Stimulated activated effector memory CD8-positive, alpha-beta T cell treated with anti-CD3 and anti-CD28 coated beads, Interleukin-12 subunit alpha, Interleukin-12 subunit beta, amount 100 ng/mL, for 72 hours (primary cell): Measurements from ENCODE around the gene SYNRG.
A peak's percentile ranks its signal among the peaks of the same experiment; 100 is the strongest.
"Not testable (repeated sequence)": the region's sequence is repeated elsewhere in the genome, so short reads cannot be mapped to it uniquely, and the experiment has no call there.

Source experiments
- ATAC-seq: fragments of 150-1000 bp; cut with Tn5 transposase; 2 replicates; pipeline ENCODE4 v1.10.0; 2021
- DNase-seq, 2 donors: peaks; one replicate each; pipeline ENCODE4 v3.0.0; 2021 to 2022; ENCODE audit warnings: low spot score in 2 of 2
- H3K27ac Mint-ChIP-seq: one replicate; pipeline ENCODE4 v1.8.0; 2022; ENCODE audit warnings: mild to moderate bottlenecking, mixed read lengths
- H3K36me3 Mint-ChIP-seq: one replicate; pipeline ENCODE4 v1.8.0; 2022; ENCODE audit warnings: mild to moderate bottlenecking, mixed read lengths
- H3K4me1 Mint-ChIP-seq: one replicate; pipeline ENCODE4 v1.8.0; 2022; ENCODE audit warnings: mixed read lengths
- H3K4me3 Mint-ChIP-seq: one replicate; pipeline ENCODE4 v1.8.0; 2022; ENCODE audit warnings: mild to moderate bottlenecking, mixed read lengths
- H3K9me3 Mint-ChIP-seq: one replicate; pipeline ENCODE4 v1.8.0; 2022; ENCODE audit warnings: mixed read lengths

The SYNRG gene

GRCh38 chr17:37538981-37539659, 70.1 kb downstream of the SYNRG start:
- H3K27ac Mint-ChIP-seq: no peak overlapping the region
- peaks cover 100% of the 10 kb centered on the region for H3K36me3 Mint-ChIP-seq
- no peak overlapping the region for H3K4me3 Mint-ChIP-seq
- peaks cover 13% of the 10 kb centered on the region for H3K4me1 Mint-ChIP-seq
- ATAC-seq (no peak), DNase-seq (peak in 1 of 2 donors; percentile 18)
- no peaks in the 10 kb centered on the region for H3K9me3 Mint-ChIP-seq

DNA sequence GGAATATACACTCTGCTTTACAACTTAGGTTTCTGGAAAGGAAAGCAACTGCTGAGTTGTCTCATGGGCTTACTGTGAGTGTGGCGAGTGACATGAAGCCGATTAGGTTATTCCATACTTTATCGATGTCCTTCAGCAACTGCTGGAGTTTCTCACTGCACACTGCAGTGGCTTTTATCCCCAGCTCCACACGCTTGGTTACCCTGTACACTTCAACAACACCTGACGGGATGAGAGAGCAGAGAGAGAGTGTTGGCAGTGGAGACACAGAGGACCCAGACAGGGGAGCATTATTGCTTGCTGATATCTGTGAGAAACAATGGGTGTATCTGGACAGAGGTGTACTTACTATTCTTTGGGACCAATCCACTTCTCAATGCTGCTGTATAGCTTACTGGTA, 73.3 kb downstream of the SYNRG start:
- Mint-ChIP-seq H3K9me3 (no peaks in the 10 kb centered on the region), H3K4me3 (no peak overlapping the region), H3K4me1 (peaks cover 4% of the 10 kb centered on the region), H3K36me3 (peaks cover 100% of the 10 kb centered on the region), H3K27ac (peak overlapping the region; percentile 91)
- no peak for ATAC-seq
- DNase-seq: peak in 1 of 2 donors; percentile 15

DNA sequence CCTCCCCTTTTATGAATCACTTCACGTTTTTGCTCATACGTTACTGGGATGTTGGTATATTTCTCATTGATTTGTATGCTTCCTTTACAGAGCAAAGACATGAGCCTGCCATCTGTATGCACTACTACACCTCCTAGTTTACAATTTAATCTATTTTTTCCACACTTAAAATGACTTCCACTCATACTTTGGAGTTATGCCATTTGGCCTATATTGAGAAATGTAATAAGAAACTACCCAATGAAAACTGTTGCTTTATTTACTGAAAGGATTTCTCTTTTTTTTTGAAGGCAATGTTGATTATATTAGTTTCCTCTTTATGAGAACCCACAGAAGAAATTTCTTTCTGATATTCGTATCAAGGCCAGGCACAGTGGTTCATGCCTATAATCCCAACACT, 76.5 kb downstream of the SYNRG start:
- DNase-seq: no peak
- H3K36me3 Mint-ChIP-seq: peaks cover 99% of the 10 kb centered on the region

GRCh38 chr17:37530420-37530819, 78.8 kb downstream of the SYNRG start:
- DNase-seq (no peak), ATAC-seq (no peak)
- no peaks in the 10 kb centered on the region for H3K9me3 Mint-ChIP-seq
- peaks cover 95% of the 10 kb centered on the region for H3K36me3 Mint-ChIP-seq
- no peaks in the 10 kb centered on the region for H3K4me1 Mint-ChIP-seq
- no peak overlapping the region for H3K4me3 Mint-ChIP-seq
- H3K27ac Mint-ChIP-seq: peak overlapping the region; percentile 18

More for the DNA sequence above, 76.5 kb downstream of the SYNRG start:
- Mint-ChIP-seq H3K9me3 (no peaks in the 10 kb centered on the region), H3K4me3 (no peak overlapping the region), H3K27ac (no peak overlapping the region), H3K4me1 (peaks cover 4% of the 10 kb centered on the region)
- no peak for ATAC-seq

DNA sequence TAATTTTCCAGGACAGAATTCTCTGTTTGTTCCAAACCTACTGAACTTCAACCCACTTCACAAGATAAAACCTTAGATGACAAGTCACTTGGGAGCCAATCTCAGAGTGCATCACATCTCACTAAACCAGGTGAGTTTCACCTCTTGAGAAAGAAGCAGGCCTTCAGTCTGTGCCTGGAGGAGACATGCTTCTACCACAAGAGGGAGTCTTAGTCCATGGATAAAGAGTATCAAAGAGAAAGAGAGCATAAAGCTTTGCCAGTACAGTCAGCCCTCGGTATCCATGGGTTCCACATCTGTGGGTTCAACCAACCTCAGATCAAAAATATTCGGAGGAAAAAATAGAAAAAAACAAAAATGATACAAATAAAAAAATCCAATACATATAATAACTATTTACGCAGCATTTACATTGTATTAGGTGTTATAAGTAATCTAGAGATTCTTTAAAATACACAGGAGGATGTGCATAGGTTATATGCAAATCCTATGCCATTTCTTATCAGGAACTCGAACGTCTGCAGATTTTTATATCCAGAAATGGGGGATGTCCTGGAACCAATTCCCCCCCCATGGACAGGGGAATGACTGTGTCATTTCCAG, 81.9 kb downstream of the SYNRG start:
- no peaks in the 10 kb centered on the region for H3K9me3 Mint-ChIP-seq
- ATAC-seq: peak; percentile 76
- peak overlapping the region; percentile 18 for H3K27ac Mint-ChIP-seq
- H3K36me3 Mint-ChIP-seq: peaks cover 90% of the 10 kb centered on the region
- no peak for DNase-seq
- no peak overlapping the region for H3K4me3 Mint-ChIP-seq
- H3K4me1 Mint-ChIP-seq: peaks cover 6% of the 10 kb centered on the region

GRCh38 chr17:37523715-37524219, 85.5 kb downstream of the SYNRG start:
- Mint-ChIP-seq H3K9me3 (no peaks in the 10 kb centered on the region), H3K36me3 (peaks cover 83% of the 10 kb centered on the region), H3K4me3 (no peak overlapping the region), H3K27ac (peak overlapping the region; percentile 82), H3K4me1 (peaks cover 26% of the 10 kb centered on the region)
- ATAC-seq (no peak), DNase-seq (no peak)

DNA sequence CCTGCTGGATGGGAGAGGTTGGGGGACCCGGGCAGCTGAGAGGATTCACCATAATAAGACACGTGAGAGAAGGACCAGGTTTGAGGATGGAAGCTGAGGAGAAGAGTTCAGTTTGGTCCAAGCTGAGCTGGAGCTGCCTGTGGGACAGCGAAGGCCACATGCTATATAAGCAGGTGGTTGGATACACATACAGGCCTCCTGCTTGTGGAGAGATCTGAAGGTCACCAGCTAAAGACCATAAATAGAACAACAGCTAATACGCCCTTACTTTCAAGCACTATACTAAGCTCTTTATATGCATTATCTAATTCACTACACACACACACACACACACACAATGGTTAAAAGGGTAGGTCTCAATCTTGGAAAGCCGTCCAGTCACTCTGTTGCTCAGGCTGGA, 87.4 kb downstream of the SYNRG start:
- H3K4me3 Mint-ChIP-seq: no peak overlapping the region
- DNase-seq (no peak), ATAC-seq (no peak)
- no peaks in the 10 kb centered on the region for H3K9me3 Mint-ChIP-seq
- H3K4me1 Mint-ChIP-seq: peaks cover 26% of the 10 kb centered on the region
- peak overlapping the region; percentile 68 for H3K27ac Mint-ChIP-seq
- H3K36me3 Mint-ChIP-seq: peaks cover 83% of the 10 kb centered on the region

GRCh38 chr17:37520174-37520573, 89.0 kb downstream of the SYNRG start:
- H3K4me3 Mint-ChIP-seq: no peak overlapping the region
- ATAC-seq (no peak), DNase-seq (no peak)
- no peaks in the 10 kb centered on the region for H3K9me3 Mint-ChIP-seq
- peak overlapping the region; percentile 75 for H3K27ac Mint-ChIP-seq
- H3K36me3 Mint-ChIP-seq: peaks cover 90% of the 10 kb centered on the region
- H3K4me1 Mint-ChIP-seq: peaks cover 26% of the 10 kb centered on the region

GRCh38 chr17:37519251-37519985, 89.8 kb downstream of the SYNRG start:
- Mint-ChIP-seq H3K36me3 (peaks cover 93% of the 10 kb centered on the region), H3K4me3 (no peak overlapping the region), H3K9me3 (no peaks in the 10 kb centered on the region), H3K4me1 (peaks cover 26% of the 10 kb centered on the region), H3K27ac (peak overlapping the region; percentile 75)
- ATAC-seq (no peak), DNase-seq (no peak)

DNA sequence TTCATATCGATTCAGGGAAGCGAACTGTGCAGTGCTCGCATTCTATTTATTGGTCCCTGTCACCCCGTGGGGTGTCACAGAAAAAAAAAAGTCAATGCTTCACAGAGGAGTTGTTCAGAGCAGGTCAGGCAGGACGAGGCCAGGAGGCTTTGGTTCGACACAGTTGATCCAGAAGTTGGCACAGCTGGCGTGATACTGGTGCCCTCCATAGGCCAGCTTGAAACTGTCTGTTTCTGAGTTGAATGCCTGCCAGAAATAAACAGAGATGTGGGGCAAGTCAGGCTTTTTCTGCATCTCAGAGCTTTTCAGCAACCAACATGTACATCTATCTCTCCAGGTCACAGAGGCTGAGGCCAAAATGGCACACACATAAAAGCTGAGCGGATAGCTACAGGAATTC, 90.4 kb downstream of the SYNRG start:
- H3K27ac Mint-ChIP-seq: peak overlapping the region; percentile 75
- DNase-seq (no peak), ATAC-seq (no peak)
- H3K36me3 Mint-ChIP-seq: peaks cover 93% of the 10 kb centered on the region
- no peak overlapping the region for H3K4me3 Mint-ChIP-seq
- no peaks in the 10 kb centered on the region for H3K9me3 Mint-ChIP-seq
- H3K4me1 Mint-ChIP-seq: peaks cover 25% of the 10 kb centered on the region

DNA sequence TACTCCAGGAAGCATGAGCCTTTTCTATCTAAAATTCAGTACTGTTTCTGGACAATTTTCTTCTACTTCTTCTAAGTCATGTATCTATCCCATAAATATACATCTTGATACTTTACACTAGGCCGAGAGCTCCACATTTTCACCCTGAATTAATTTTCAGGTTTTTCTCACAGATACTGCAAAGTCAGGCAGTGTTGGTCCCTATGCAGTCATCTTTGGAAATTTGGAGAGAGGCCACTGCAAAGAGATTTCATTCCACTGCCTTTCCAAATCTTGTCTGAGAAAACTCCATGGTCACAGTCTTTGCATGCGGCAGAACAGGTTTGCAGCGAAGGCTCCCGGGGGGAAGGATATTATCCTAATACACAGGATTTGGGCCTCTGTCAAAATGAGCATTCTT, 91.3 kb downstream of the SYNRG start:
- ATAC-seq (no peak), DNase-seq (no peak)
- Mint-ChIP-seq H3K4me3 (no peak overlapping the region), H3K27ac (peak overlapping the region; percentile 75), H3K36me3 (peaks cover 93% of the 10 kb centered on the region), H3K4me1 (peaks cover 19% of the 10 kb centered on the region), H3K9me3 (no peaks in the 10 kb centered on the region)

- peaks cover 99% of the 10 kb centered on the region for H3K36me3 Mint-ChIP-seq
- no peaks in the 10 kb centered on the region for H3K9me3 Mint-ChIP-seq
- no peak for DNase-seq
- ATAC-seq: no peak
- peaks cover 13% of the 10 kb centered on the region for H3K4me1 Mint-ChIP-seq
- H3K27ac Mint-ChIP-seq: no peak overlapping the region
- no peak overlapping the region for H3K4me3 Mint-ChIP-seq
These were observed 93.1 kb downstream of the SYNRG start for GRCh38 chr17:37516127-37516571.

DNA sequence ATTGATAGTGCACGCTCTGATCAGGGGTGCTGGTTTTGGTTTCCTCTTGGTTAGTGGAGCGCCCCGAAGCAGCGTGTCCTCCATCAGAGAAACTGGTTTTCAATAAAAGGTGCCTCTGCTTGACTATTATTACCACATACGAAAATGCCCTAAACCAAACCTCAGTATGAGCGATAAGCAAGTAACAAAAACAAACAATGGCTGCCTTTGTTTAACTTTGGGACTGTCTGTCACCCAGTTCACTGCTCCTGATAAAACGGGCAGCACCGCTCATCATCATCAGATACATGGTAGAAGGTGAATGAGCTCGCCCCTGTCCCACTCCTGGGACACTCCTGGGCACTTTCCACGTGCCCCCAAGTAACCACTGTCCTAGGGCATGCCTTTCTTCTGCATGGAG, 95.5 kb downstream of the SYNRG start:
- DNase-seq (no peak), ATAC-seq (no peak)
- Mint-ChIP-seq H3K4me3 (no peak overlapping the region), H3K36me3 (peaks cover 85% of the 10 kb centered on the region), H3K4me1 (peaks cover 10% of the 10 kb centered on the region), H3K27ac (no peak overlapping the region), H3K9me3 (no peaks in the 10 kb centered on the region)

DNA sequence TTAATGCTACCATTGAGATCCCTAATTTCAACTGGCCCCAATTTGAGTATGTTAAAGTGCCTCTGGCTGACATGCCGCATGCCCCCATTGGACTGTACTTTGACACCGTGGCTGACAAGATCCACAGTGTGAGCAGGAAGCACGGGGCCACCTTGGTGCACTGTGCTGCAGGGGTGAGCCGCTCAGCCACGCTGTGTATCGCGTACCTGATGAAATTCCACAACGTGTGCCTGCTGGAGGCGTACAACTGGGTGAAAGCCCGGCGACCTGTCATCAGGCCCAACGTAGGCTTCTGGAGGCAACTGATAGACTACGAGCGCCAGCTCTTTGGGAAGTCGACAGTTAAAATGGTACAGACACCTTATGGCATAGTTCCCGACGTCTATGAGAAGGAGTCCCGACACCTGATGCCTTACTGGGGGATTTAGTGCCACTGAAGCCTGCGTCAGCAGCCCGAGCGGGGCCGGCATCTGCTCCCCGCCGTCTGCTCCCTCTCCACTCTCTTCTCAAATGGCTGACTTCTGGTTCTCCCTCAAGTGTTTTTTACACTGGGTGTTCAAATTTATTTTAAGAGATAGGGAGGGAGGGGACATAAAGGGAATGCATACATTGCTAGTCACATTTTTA, 96.7 kb downstream of the SYNRG start:
- no peak for ATAC-seq
- Mint-ChIP-seq H3K4me1 (peaks cover 10% of the 10 kb centered on the region), H3K9me3 (no peaks in the 10 kb centered on the region), H3K4me3 (no peak overlapping the region), H3K27ac (no peak overlapping the region), H3K36me3 (peaks cover 74% of the 10 kb centered on the region)
- DNase-seq: no peak

- H3K4me3 Mint-ChIP-seq, DNase-seq, H3K27ac Mint-ChIP-seq, H3K9me3 Mint-ChIP-seq, ATAC-seq: not testable (repeated sequence)
- peaks cover 11% of the 10 kb centered on the region for H3K4me1 Mint-ChIP-seq
- peaks cover 65% of the 10 kb centered on the region for H3K36me3 Mint-ChIP-seq
These were observed 97.6 kb downstream of the SYNRG start for GRCh38 chr17:37511642-37512041.
